Upper lobe of left lung (tissue), 6 donors: ENCODE measurements around the gene TAOK3. TPM values are rescaled to one million over a fixed set of nuclear protein-coding genes. Genes with fewer than 3 reads are reported as not detected.
"Not testable (repeated sequence)": the region's sequence is repeated elsewhere in the genome, so short reads cannot be mapped to it uniquely, and the experiment has no call there.

Experiments
- ATAC-seq, 2 donors: fragments of 200-7000 bp; cut with Tn5 transposase; one replicate each; pipeline ENCODE4 v1.9.1; 2022; ENCODE audit warnings: mild to moderate bottlenecking in 2 of 2, moderate library complexity in 2 of 2; ENCODE audit not compliant: low FRiP score in 2 of 2
- DNase-seq, 2 donors: peaks; one replicate each; pipeline ENCODE4 v3.0.0-alpha.2; 2019 to 2020
- H3K27ac ChIP-seq, 4 donors: fragments of 200-600 bp; sonication (generic); one replicate each; pipeline ENCODE4 v1.5.1; 2016 to 2019
- H3K27me3 ChIP-seq, 4 donors: fragments of 200-600 bp; sonication (generic); one replicate each; pipeline ENCODE4 v1.5.1; 2017 to 2019
- H3K36me3 ChIP-seq, 4 donors: fragments of 200-600 bp; sonication (generic); one replicate each; pipeline ENCODE4 v1.5.1; 2016 to 2019
- H3K4me1 ChIP-seq, 4 donors: fragments of 200-600 bp; sonication (generic); one replicate each; pipeline ENCODE4 v1.5.1; 2018 to 2019
- H3K4me3 ChIP-seq, 4 donors: fragments of 200-600 bp; sonication (generic); one replicate each; pipeline ENCODE4 v1.5.1; 2017 to 2019; ENCODE audit warnings: mild to moderate bottlenecking in 2 of 4, moderate library complexity in 1 of 4
- H3K9me3 ChIP-seq, 4 donors: fragments of 200-600 bp; sonication (generic); one replicate each; pipeline ENCODE4 v1.5.1; 2018 to 2019
- CTCF ChIP-seq, 6 experiments: fragments of 450-650 bp in 4 of 6; fragments of 200-600 bp in 2 of 6; sonication (generic) in 2 of 6; IDR thresholded peaks; one replicate each; pipeline ENCODE4 v1.5.1; 2016 to 2019; ENCODE audit warnings: antibody characterized with exemption in 6 of 6
- EP300 ChIP-seq, 4 donors: sonication (generic); formaldehyde crosslinking; IDR thresholded peaks; one replicate each; pipeline ENCODE4 v1.5.1; 2017; ENCODE audit warnings: antibody characterized with exemption in 4 of 4, control low read depth in 2 of 4
- POLR2A ChIP-seq, 4 donors: fragments of 450-650 bp; IDR thresholded peaks; one replicate each; pipeline ENCODE4 v1.5.1; 2016 to 2017; ENCODE audit warnings: antibody characterized with exemption in 4 of 4, mild to moderate bottlenecking in 2 of 4
- POLR2AphosphoS5 ChIP-seq, 2 donors: sonication (generic); formaldehyde crosslinking; IDR thresholded peaks; one replicate each; pipeline ENCODE4 v1.5.1; 2017; ENCODE audit warnings: antibody characterized with exemption in 2 of 2
- WGBS, 2 donors: methylation state at CpG; one replicate each; pipeline ENCODE4 v1.1.5; 2017 to 2018; 5-methylcytosine and 5-hydroxymethylcytosine counted together
- total RNA-seq, 6 donors: library from RNA; depleted of rRNA in 4 of 6; stranded (reverse); fragments of >200 nt in 4 of 6; gene quantifications; one replicate each; pipeline versions ENCODE4 v1.1.0 to v1.2.1, GENCODE V29; 2016 to 2021
- donor health status: DM: no; HTN: no; CAD: no; lungs with moderate emphysema.
- donor health status: DM: no; HTN: yes; CAD: no; lungs with severe emphysema.

Gene TAOK3
- total RNA-seq, 6 donors from 2014 or later: 49.7 to 111 (median 67.8) TPM

GRCh38 chr12:118409834-118410233 is 37.1 kb upstream of the TAOK3 start:
- TF ChIP-seq EP300 (IDR thresholded peaks at IDR 0.05) (no peak), CTCF (IDR thresholded peaks at IDR 0.05) (no peak), POLR2AphosphoS5 (IDR thresholded peaks at IDR 0.05) (no peak), POLR2A (IDR thresholded peaks at IDR 0.05) (no peak)
- DNase-seq (no peak), ATAC-seq (no peak)
- Histone ChIP-seq H3K4me1 (no peaks in the 10 kb centered on the region), H3K27me3 (no peaks in the 10 kb centered on the region), H3K36me3 (peaks cover 15 to 90% (median 56%) of the 10 kb centered on the region in 4 donors), H3K9me3 (no peaks in the 10 kb centered on the region), H3K4me3 (no peak overlapping the region), H3K27ac (no peak overlapping the region)
- WGBS, 2 donors: 82 to 92% methylated on average over 2 of the region's 2 CpGs

DNA sequence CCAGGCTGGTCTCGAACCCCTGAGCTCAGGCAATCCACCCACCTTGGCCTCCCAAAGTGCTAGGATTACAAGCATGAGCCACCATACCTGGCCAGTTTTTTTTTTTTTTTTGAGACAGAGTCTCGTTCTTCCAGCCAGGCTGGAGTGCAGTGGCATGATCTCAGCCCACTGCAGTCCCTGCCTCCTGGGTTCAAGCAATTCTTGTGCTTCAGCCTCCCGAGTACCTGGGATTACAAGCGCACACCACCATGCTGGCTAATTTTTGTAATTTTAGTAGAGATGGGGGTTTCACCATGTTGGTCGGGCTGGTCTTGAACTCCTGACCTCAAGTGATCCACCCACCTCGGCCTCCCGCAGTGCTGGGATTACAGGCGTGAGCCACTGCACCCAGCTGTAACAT is 35.5 kb upstream of the TAOK3 start:
- WGBS, 2 donors: 82 to 91% methylated on average over 8 of the region's 8 CpGs
- not testable (repeated sequence) for H3K4me3 ChIP-seq, ATAC-seq, DNase-seq, H3K27ac ChIP-seq, H3K4me1 ChIP-seq, H3K27me3 ChIP-seq, H3K9me3 ChIP-seq
- H3K36me3 ChIP-seq: peaks cover 7 to 90% (median 53%) of the 10 kb centered on the region in 4 donors

- peak in 1 of 2 donors; percentile 32 for DNase-seq
- Histone ChIP-seq H3K9me3 (no peaks in the 10 kb centered on the region), H3K4me1 (no peaks in the 10 kb centered on the region), H3K27ac (no peak overlapping the region), H3K27me3 (no peaks in the 10 kb centered on the region), H3K36me3 (peaks cover 6 to 91% (median 61%) of the 10 kb centered on the region in 4 donors), H3K4me3 (no peak overlapping the region)
- peak in 1 of 2 donors; percentile 70 for ATAC-seq
- 39 to 48% methylated on average over 4 of the region's 4 CpGs for WGBS, 2 donors
- TF ChIP-seq CTCF (IDR thresholded peaks at IDR 0.05) (peak; percentile 40 to 73 (median 60)), POLR2A (IDR thresholded peaks at IDR 0.05) (no peak)
Measured at GRCh38 chr12:118404876-118405521, 32.3 kb upstream of the TAOK3 start.

DNA sequence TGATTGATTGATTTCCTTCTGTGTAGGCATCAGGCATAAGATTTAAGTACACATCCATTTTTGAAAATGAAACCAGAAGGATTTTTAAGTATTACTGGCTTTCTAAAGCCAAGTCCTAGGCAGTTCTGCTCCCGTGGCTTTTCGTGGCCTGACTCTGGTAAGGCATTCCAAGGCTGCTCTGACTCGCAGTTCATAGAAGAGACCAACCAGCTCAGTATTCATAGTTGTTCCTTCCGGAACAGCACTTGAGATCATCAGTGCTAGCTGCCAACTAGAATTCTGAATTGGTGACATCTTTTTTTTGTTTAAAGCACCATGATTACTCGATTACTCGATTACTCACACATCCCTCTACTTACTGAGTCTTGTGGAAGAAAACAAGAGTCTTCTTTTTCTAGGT is 29.5 kb upstream of the TAOK3 start:
- Histone ChIP-seq H3K9me3 (no peaks in the 10 kb centered on the region), H3K36me3 (peaks cover 6 to 94% (median 66%) of the 10 kb centered on the region in 4 donors), H3K27me3 (no peaks in the 10 kb centered on the region), H3K27ac (no peak overlapping the region), H3K4me3 (no peak overlapping the region), H3K4me1 (no peaks in the 10 kb centered on the region)
- 79 to 93% methylated on average over 6 of the region's 6 CpGs for WGBS, 2 donors
- DNase-seq (no peak), ATAC-seq (peak in 1 of 2 donors; percentile 82)
- TF ChIP-seq POLR2AphosphoS5 (IDR thresholded peaks at IDR 0.05) (no peak), POLR2A (IDR thresholded peaks at IDR 0.05) (no peak), CTCF (IDR thresholded peaks at IDR 0.05) (no peak), EP300 (IDR thresholded peaks at IDR 0.05) (no peak)

GRCh38 chr12:118398940-118399339 is 26.2 kb upstream of the TAOK3 start:
- ATAC-seq: peak; percentile 22 to 27

More at GRCh38 chr12:118398940-118399339, 26.2 kb upstream of the TAOK3 start:
- Histone ChIP-seq H3K4me3 (no peak overlapping the region), H3K4me1 (no peaks in the 10 kb centered on the region), H3K27me3 (no peaks in the 10 kb centered on the region), H3K36me3 (peaks cover 6 to 99% (median 75%) of the 10 kb centered on the region in 4 donors), H3K9me3 (no peaks in the 10 kb centered on the region), H3K27ac (no peak overlapping the region)
- DNase-seq: no peak
- WGBS, 2 donors: 55 to 86% methylated on average over 5 of the region's 5 CpGs
- no peak for TF ChIP-seq POLR2AphosphoS5 (IDR thresholded peaks at IDR 0.05)
- no peak for TF ChIP-seq CTCF (IDR thresholded peaks at IDR 0.05)
- TF ChIP-seq EP300 (IDR thresholded peaks at IDR 0.05): no peak
- TF ChIP-seq POLR2A (IDR thresholded peaks at IDR 0.05): no peak
